Cardiac muscle cell (in vitro differentiated cells and primary cell): ENCODE results near the gene BASP1. TPM values are rescaled to one million over a fixed set of nuclear protein-coding genes. Genes with fewer than 3 reads are reported as not detected.

ENCODE experiments used
- DNase-seq, 2 donors: peaks; one replicate each; pipeline versions ENCODE4 v3.0.0 to v3.0.0-alpha.2; 2010 to 2017; ENCODE audit warnings: low read depth in 1 of 2, low spot score in 1 of 2
- H3K27ac ChIP-seq: fragments of 200-600 bp; sonication (generic); 2 replicates; pipeline ENCODE4 v1.5.1; 2016
- H3K27me3 ChIP-seq: fragments of 200-600 bp; sonication (generic); 2 replicates; pipeline ENCODE4 v1.6.0; 2016; ENCODE audit warnings: control low read depth
- H3K36me3 ChIP-seq: fragments of 200-600 bp; sonication (generic); 2 replicates; pipeline ENCODE4 v1.5.1; 2016; ENCODE audit warnings: control low read depth
- H3K4me1 ChIP-seq: fragments of 200-600 bp; sonication (generic); 2 replicates; pipeline ENCODE4 v1.8.1; 2017; ENCODE audit warnings: low read depth, mild to moderate bottlenecking, mixed run types
- H3K4me3 ChIP-seq: fragments of 200-600 bp; sonication (generic); 2 replicates; pipeline ENCODE4 v1.5.1; 2016; ENCODE audit warnings: mild to moderate bottlenecking
- H3K9me3 ChIP-seq: fragments of 200-600 bp; sonication (generic); 2 replicates; pipeline ENCODE4 v1.5.1; 2017; ENCODE audit warnings: low read depth, mild to moderate bottlenecking, control low read depth
- polyA plus RNA-seq: library from polyadenylated mRNA; unstranded; fragments of >200 nt; fragmentation: Nextera tagmentation; extraction: Ambion mirVana; gene quantifications from 2 replicates; pipeline ENCODE4 v1.2.1, GENCODE V29; 2016
- total RNA-seq: library from RNA; depleted of rRNA; stranded (reverse); fragments of >200 nt; gene quantifications from 2 replicates; pipeline ENCODE4 v1.2.3, GENCODE V29; 2016
- TF ChIP-seq, protein P1 (sequence below): IDR thresholded peaks from 2 replicates; pipeline ENCODE4 v1.5.1; 2012; ENCODE audit warnings: low read depth, mild to moderate bottlenecking, low read length

BASP1 gene
- total and polyA plus RNA-seq, 2 experiments from 2014 or later, result 91.2 to 129 TPM

DNA sequence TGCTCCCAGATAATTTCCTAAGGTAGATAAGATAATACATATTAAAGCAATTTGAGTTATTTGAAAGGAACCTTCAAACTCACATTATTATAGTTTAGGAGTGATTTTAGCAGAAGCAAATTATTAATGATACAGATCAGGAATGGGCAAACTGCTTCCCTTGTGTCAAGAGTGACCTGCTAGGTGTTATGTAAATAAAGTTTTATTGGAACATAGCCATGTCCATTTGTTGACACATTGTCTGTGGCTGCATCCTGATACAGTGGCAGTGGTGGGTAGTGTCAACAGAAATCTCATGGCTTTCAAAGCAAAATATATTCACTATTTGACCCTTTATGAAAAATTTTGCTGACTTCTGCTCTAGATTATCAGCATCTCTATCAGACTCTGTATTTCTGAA is 11.4 kb upstream of the BASP1 start:
- TF ChIP-seq, protein P1, sequence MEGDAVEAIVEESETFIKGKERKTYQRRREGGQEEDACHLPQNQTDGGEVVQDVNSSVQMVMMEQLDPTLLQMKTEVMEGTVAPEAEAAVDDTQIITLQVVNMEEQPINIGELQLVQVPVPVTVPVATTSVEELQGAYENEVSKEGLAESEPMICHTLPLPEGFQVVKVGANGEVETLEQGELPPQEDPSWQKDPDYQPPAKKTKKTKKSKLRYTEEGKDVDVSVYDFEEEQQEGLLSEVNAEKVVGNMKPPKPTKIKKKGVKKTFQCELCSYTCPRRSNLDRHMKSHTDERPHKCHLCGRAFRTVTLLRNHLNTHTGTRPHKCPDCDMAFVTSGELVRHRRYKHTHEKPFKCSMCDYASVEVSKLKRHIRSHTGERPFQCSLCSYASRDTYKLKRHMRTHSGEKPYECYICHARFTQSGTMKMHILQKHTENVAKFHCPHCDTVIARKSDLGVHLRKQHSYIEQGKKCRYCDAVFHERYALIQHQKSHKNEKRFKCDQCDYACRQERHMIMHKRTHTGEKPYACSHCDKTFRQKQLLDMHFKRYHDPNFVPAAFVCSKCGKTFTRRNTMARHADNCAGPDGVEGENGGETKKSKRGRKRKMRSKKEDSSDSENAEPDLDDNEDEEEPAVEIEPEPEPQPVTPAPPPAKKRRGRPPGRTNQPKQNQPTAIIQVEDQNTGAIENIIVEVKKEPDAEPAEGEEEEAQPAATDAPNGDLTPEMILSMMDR, result no peak
- Histone ChIP-seq H3K9me3 (no peaks in the 10 kb centered on the region), H3K4me1 (no peaks in the 10 kb centered on the region), H3K27ac (no peak overlapping the region), H3K36me3 (no peaks in the 10 kb centered on the region), H3K27me3 (no peaks in the 10 kb centered on the region), H3K4me3 (no peak overlapping the region)
- DNase-seq, result no peak

DNA sequence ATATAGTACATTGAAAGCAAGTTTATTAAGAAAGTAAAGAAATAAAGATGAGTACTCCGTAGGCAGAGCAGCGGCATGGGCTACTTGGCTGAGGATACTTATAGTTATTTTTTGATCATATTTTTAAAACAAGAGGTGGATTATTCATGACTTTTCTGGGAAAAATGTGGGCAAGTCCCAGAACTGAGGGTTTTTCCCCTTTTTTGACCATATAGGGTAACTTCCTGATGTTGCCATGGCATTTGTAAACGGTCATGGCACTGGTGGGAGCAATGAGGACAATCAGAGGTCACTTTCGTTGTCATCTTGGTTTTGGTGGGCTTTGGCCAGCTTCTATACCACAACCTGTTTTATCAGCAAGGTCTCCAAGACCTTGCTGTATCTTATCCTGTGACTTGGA is 5.2 kb upstream of the BASP1 start:
- Histone ChIP-seq H3K27ac (no peak overlapping the region), H3K27me3 (no peaks in the 10 kb centered on the region), H3K4me3 (no peak overlapping the region), H3K36me3 (no peaks in the 10 kb centered on the region), H3K4me1 (peaks cover 4% of the 10 kb centered on the region), H3K9me3 (no peaks in the 10 kb centered on the region)
- no peak for DNase-seq
- TF ChIP-seq, protein P1, result no peak

DNA sequence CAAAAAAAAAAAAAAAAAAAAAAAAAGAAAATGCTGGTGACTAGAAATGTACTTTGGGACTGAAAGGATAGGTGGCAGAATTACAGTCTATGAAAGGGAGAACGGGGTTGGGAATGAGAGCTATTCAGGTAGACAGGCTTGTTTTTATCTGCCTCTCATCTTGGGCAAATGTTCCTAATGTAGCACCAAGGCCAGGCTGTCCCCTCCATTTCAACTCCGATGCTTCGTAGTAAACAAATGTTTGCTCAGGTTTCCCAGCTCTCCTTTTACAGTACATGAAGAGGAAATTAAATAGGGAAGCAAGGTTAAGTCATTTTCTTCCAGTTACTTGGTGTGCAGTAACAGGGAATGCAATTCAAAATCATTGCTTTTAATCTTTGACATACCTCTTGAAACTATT is 4.4 kb upstream of the BASP1 start:
- Histone ChIP-seq H3K36me3 (no peaks in the 10 kb centered on the region), H3K9me3 (no peaks in the 10 kb centered on the region), H3K4me3 (no peak overlapping the region), H3K27ac (no peak overlapping the region), H3K27me3 (no peaks in the 10 kb centered on the region), H3K4me1 (peaks cover 4% of the 10 kb centered on the region)
- no peak for DNase-seq
- TF ChIP-seq, protein P1, result no peak

DNA sequence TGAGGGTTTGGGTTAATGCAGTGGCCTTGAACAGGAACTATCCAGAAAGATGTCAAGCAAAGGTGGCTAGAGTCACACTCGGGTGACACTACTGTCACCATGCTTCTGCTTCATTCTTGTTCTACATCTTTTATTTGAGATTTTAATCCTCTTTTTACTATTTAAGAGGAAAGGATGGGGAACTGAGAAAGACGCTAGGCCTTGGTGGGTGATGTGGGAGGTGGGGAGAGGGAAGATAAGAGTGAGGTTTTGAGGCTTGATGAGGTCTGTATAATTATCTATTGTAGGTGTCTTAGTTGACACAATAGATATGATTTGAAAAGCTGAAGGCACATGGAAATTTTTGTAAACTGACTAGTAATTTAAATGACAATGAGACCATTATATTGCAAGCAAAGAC is 3.5 kb upstream of the BASP1 start:
- Histone ChIP-seq H3K4me1 (peaks cover 4% of the 10 kb centered on the region), H3K4me3 (no peak overlapping the region), H3K27me3 (no peaks in the 10 kb centered on the region), H3K27ac (no peak overlapping the region), H3K36me3 (no peaks in the 10 kb centered on the region), H3K9me3 (no peaks in the 10 kb centered on the region)
- no peak for DNase-seq
- TF ChIP-seq, protein P1, result no peak

DNA sequence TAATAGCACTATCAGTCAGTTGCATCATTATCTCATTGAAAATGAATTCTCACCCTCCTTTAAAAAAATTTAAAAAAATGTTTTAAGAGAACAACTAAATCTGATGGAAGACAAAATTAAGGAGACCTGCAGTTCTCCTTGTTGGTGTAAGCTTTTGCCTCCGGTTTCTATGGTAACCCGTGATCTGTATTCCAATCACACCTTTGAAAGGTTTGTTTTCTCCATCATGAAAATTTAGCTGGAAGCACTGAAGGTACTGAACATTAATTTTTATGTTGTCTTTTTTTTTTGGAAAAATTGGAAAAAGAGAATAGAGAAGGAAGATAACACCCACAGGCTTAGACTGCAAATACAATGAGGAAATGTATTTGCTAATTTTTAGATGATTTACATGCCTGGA is 2.5 kb upstream of the BASP1 start:
- no peak overlapping the region for H3K4me3 ChIP-seq
- TF ChIP-seq, protein P1, result no peak

DNA sequence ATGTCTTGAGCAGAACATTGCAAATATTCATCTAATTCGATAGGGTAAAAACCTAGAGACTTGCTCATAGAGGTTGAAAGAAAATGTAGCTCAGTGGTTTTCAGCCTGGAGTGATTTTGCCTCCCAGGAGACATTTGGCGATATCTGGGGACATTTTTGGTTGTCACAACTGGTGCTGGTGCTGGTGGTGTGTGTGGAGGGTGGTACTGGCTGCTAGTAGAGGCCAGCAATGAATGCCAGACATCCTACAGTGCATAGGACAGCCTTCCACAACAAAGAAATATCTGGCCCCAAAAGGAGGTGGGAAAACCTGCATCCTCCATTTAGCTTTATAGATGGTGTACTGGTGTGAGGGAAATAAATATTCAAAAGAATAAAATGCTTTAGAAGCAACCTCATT is 2.1 kb upstream of the BASP1 start:
- peaks cover 4% of the 10 kb centered on the region for H3K4me1 ChIP-seq
- TF ChIP-seq, protein P1, result no peak
- no peaks in the 10 kb centered on the region for H3K36me3 ChIP-seq
- no peak overlapping the region for H3K4me3 ChIP-seq
- H3K9me3 ChIP-seq, result no peaks in the 10 kb centered on the region
- DNase-seq, result no peak
- H3K27ac ChIP-seq, result no peak overlapping the region
- H3K27me3 ChIP-seq, result no peaks in the 10 kb centered on the region

More for the DNA sequence above, 2.5 kb upstream of the BASP1 start:
- no peak for DNase-seq
- peaks cover 4% of the 10 kb centered on the region for H3K4me1 ChIP-seq
- H3K27me3 ChIP-seq, result no peaks in the 10 kb centered on the region
- no peaks in the 10 kb centered on the region for H3K36me3 ChIP-seq
- no peaks in the 10 kb centered on the region for H3K9me3 ChIP-seq
- H3K27ac ChIP-seq, result no peak overlapping the region
